Thyroid gland (tissue), 4 donors: ENCODE data around the gene ARHGAP22. TPM values are rescaled to one million over a fixed set of nuclear protein-coding genes. Genes with fewer than 3 reads are reported as not detected.

Experiments
- DNase-seq, 2 donors: peaks; one replicate each; pipeline ENCODE4 v3.0.0-alpha.2; 2019
- H3K27ac ChIP-seq, 3 donors: fragments of 200-600 bp; sonication (generic); 1 replicate in 2 of 3; 2 replicates in 1 of 3; pipeline ENCODE4 v1.5.1; 2016 to 2019; ENCODE audit warnings: mild to moderate bottlenecking in 1 of 3, moderate library complexity in 1 of 3
- H3K27me3 ChIP-seq: fragments of 200-600 bp; sonication (generic); one replicate; pipeline ENCODE4 v1.5.1; 2019
- H3K36me3 ChIP-seq, 2 donors: fragments of 200-600 bp; sonication (generic); one replicate each; pipeline ENCODE4 v1.5.1; 2016 to 2019
- H3K4me1 ChIP-seq, 2 donors: fragments of 200-600 bp; sonication (generic); one replicate each; pipeline ENCODE4 v1.5.1; 2017 to 2019
- H3K4me3 ChIP-seq, 3 donors: fragments of 200-600 bp; sonication (generic); replicated peaks in 1 of 3; 1 replicate in 2 of 3; 2 replicates in 1 of 3; pipeline ENCODE4 v1.5.1; 2016; ENCODE audit warnings: mild to moderate bottlenecking in 1 of 3
- H3K9me3 ChIP-seq: fragments of 200-600 bp; sonication (generic); one replicate; pipeline ENCODE4 v1.5.1; 2017
- POLR2A ChIP-seq, 2 donors: fragments of 450-650 bp; IDR thresholded peaks; one replicate each; pipeline ENCODE4 v1.6.1; 2017; ENCODE audit warnings: antibody characterized with exemption in 2 of 2, mild to moderate bottlenecking in 2 of 2, moderate library complexity in 1 of 2
- WGBS, 2 donors: methylation state at CpG; one replicate each; pipeline ENCODE4 v1.1.5; 2017; 5-methylcytosine and 5-hydroxymethylcytosine counted together
- intact Hi-C: fragments of 100-400 bp; cut with DNase I; formaldehyde crosslinking; loops from one replicate; pipeline ENCODE4 v1.15.1; 2023
- total RNA-seq, 4 donors: library from RNA; depleted of rRNA; stranded (reverse); fragments of >200 nt; gene quantifications; one replicate each; pipeline ENCODE4 v1.2.3, GENCODE V29; 2016
- TF ChIP-seq, protein P1 (sequence below), 6 experiments: fragments of 200-600 bp in 3 of 6; fragments of 450-650 bp in 3 of 6; sonication (generic) in 3 of 6; IDR thresholded peaks; one replicate each; pipeline ENCODE4 v1.5.1; 2016 to 2019; ENCODE audit warnings: antibody characterized with exemption in 6 of 6, mild to moderate bottlenecking in 2 of 6, inconsistent platforms in 1 of 6, moderate library complexity in 1 of 6

The ARHGAP22 gene
- total RNA-seq, 4 donors from 2014 or later: 3.4 to 29.5 (median 19.1) TPM

DNA sequence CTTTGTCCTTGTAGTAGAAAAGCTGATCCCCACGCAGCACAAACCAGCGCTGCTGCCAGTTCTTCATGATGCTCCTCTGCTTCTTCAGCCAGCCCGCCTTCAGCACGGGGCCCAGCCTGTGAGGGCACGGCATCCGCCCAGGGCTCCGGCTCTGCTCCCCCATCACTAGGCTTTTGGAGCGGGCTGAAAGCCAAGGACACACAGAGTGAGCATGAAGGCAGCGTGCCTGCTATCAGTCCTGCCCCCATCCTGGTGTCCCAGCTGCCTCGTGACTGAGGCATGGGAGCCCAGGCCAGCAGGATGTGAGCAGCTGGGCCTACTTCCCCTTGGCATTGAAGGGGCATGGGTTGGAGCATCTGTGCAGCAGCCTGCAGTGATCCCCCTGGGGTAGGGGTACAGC is 21.9 kb downstream of the ARHGAP22 start:
- H3K4me1 ChIP-seq: no peaks in the 10 kb centered on the region
- no peaks in the 10 kb centered on the region for H3K36me3 ChIP-seq
- intact Hi-C loops: no loop called here
- H3K27me3 ChIP-seq: no peaks in the 10 kb centered on the region
- H3K27ac ChIP-seq: no peak overlapping the region
- 89 to 95% methylated on average over 8 to 10 of the region's 10 CpGs for WGBS, 2 donors
- H3K9me3 ChIP-seq: no peaks in the 10 kb centered on the region
- peak in 1 of 2 donors; percentile 10 for DNase-seq
- TF ChIP-seq, protein P1, sequence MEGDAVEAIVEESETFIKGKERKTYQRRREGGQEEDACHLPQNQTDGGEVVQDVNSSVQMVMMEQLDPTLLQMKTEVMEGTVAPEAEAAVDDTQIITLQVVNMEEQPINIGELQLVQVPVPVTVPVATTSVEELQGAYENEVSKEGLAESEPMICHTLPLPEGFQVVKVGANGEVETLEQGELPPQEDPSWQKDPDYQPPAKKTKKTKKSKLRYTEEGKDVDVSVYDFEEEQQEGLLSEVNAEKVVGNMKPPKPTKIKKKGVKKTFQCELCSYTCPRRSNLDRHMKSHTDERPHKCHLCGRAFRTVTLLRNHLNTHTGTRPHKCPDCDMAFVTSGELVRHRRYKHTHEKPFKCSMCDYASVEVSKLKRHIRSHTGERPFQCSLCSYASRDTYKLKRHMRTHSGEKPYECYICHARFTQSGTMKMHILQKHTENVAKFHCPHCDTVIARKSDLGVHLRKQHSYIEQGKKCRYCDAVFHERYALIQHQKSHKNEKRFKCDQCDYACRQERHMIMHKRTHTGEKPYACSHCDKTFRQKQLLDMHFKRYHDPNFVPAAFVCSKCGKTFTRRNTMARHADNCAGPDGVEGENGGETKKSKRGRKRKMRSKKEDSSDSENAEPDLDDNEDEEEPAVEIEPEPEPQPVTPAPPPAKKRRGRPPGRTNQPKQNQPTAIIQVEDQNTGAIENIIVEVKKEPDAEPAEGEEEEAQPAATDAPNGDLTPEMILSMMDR (IDR thresholded peaks at IDR 0.05): no peak
- no peak for TF ChIP-seq POLR2A (IDR thresholded peaks at IDR 0.05)
- H3K4me3 ChIP-seq: no peak overlapping the region

DNA sequence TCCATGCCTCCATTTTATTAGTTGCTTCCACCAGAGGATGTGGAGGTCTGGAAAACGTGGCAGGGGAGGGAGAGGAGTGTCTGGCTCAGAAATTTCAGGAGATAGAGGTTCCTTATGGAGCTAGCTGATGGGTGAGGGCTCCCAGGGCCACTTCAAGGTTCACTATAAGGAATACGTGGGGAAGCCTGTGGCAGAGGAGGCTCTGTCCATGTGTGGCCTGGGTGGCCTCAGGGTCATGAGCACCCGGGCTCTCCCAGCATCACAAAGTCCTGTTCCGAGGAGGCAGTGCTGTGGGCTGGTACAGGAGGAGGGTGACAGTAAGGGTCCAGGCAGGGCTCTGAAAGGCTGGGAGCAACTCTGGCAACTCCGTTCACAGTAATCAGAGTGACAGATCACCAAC is 24.6 kb downstream of the ARHGAP22 start:
- no peak for DNase-seq
- Histone ChIP-seq H3K27ac (no peak overlapping the region), H3K27me3 (no peaks in the 10 kb centered on the region), H3K9me3 (no peaks in the 10 kb centered on the region), H3K4me3 (no peak overlapping the region), H3K4me1 (no peaks in the 10 kb centered on the region), H3K36me3 (no peaks in the 10 kb centered on the region)
- TF ChIP-seq, protein P1 (IDR thresholded peaks at IDR 0.05): no peak
- TF ChIP-seq POLR2A (IDR thresholded peaks at IDR 0.05): no peak
- intact Hi-C loops: no loop called here
- 90 to 94% methylated on average over 3 to 5 of the region's 5 CpGs for WGBS, 2 donors

DNA sequence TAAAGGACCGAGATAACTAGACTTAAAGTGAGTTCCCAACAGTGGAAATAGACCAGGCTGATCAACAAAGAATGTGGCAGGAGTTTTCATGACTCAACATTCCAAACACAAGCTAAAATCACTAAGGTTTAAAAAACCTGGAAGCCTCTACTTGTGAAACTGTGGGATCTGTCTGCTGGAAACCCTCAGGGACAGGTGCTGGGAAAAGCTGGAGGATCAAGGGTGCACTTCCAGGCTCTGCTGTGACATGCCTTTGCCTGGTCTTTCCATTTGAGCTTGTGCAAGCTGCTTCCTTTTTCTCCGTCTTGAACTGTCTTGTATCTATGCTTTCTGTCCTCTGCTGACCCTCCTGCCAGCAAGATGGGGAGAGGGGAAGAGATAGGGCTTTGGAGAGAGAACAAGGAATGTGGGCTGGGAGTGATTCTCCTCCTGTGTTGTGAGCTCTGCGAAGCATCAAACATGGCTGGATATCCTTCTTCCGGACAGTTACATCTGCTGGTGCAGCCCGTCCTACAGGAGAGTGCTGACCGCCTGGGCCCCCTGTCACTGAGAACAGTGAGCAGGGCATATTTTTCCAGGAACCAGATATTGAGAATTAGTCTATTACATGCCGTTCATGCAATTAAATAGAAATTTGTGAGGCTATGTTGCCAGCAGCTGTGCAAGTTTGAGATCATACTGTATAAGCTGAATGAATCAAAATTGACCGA is 25.5 kb downstream of the ARHGAP22 start:
- no peaks in the 10 kb centered on the region for H3K4me1 ChIP-seq

DNA sequence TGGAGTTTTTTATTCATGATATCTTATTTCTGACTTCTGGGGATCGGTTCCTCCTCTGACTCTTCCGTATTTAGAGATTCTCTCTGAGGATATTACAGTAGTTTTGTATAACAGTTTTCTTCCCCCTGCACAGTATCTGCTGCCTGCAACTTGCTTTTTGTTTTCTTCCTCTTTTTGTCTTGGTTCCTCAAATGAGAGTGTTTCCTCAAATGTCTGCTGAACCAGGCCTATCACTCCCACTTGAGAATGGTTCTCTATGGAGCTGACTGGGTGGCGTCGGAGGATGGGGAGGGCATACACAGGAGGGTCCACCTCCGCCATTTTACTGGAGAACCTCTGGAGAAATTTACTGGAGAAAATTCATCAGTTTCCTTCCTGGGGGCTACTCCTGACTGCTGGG is 27.7 kb downstream of the ARHGAP22 start:
- WGBS, 2 donors: 82 to 87% methylated on average over 5 of the region's 5 CpGs
- Histone ChIP-seq H3K36me3 (no peaks in the 10 kb centered on the region), H3K27me3 (no peaks in the 10 kb centered on the region), H3K9me3 (no peaks in the 10 kb centered on the region), H3K27ac (no peak overlapping the region), H3K4me3 (no peak overlapping the region), H3K4me1 (no peaks in the 10 kb centered on the region)
- no peak for DNase-seq
- TF ChIP-seq POLR2A (IDR thresholded peaks at IDR 0.05): no peak
- TF ChIP-seq, protein P1 (IDR thresholded peaks at IDR 0.05): no peak
- intact Hi-C loops: no loop called here

More for the DNA sequence above, 25.5 kb downstream of the ARHGAP22 start:
- H3K27ac ChIP-seq: no peak overlapping the region
- 73% methylated on average over 8 of the region's 8 CpGs for WGBS, 2 donors
- no peaks in the 10 kb centered on the region for H3K9me3 ChIP-seq
- intact Hi-C loops: no loop called here
- H3K36me3 ChIP-seq: no peaks in the 10 kb centered on the region
- no peak overlapping the region for H3K4me3 ChIP-seq
- TF ChIP-seq POLR2A (IDR thresholded peaks at IDR 0.05): no peak
- TF ChIP-seq, protein P1 (IDR thresholded peaks at IDR 0.05): no peak
- DNase-seq: no peak
- H3K27me3 ChIP-seq: no peaks in the 10 kb centered on the region

DNA sequence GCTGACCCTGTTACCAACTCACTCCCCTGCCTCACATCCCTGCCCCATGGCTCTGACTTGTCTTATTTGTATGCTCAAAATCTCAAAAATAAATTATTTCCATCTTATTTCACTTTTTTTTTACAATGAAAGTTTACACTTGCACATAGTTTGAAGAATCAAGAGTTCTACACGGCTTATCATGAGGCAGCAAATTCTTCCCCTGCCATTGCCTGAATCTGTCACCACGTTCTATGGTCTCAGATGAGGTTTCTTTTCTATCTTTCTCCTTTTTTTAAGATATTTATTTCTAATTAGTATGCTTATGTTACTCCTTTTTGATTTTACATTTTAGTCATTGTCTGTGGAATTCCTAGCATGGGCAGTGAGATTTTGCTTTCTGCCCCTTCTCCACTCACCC is 28.4 kb downstream of the ARHGAP22 start:
- no peak overlapping the region for H3K4me3 ChIP-seq
- H3K9me3 ChIP-seq: no peaks in the 10 kb centered on the region
- TF ChIP-seq, protein P1 (IDR thresholded peaks at IDR 0.05): no peak
- TF ChIP-seq POLR2A (IDR thresholded peaks at IDR 0.05): no peak
- no peak overlapping the region for H3K27ac ChIP-seq
- H3K4me1 ChIP-seq: no peaks in the 10 kb centered on the region
- intact Hi-C loops: no loop called here
- H3K27me3 ChIP-seq: no peaks in the 10 kb centered on the region
- no peaks in the 10 kb centered on the region for H3K36me3 ChIP-seq
- 85 to 91% methylated on average over 2 of the region's 2 CpGs for WGBS, 2 donors
- DNase-seq: no peak
